Activated T-helper 9 cell treated with anti-CD3 and anti-CD28 coated beads, Interleukin-2, amount 50 U/mL, for 16 hours (primary cell): Measurements from ENCODE around the gene POMC.
"Not testable (repeated sequence)": the region's sequence is repeated elsewhere in the genome, so short reads cannot be mapped to it uniquely, and the experiment has no call there.

Experiments used
- DNase-seq: peaks from one replicate; pipeline ENCODE4 v3.0.0-alpha.2; 2020; ENCODE audit warnings: low read depth

The POMC gene

GRCh38 chr2:25132299-25132635, 36.1 kb downstream of the POMC start:
- DNase-seq, result no peak

GRCh38 chr2:25131567-25132298, 36.6 kb downstream of the POMC start:
- DNase-seq, result peak; percentile 8

DNA sequence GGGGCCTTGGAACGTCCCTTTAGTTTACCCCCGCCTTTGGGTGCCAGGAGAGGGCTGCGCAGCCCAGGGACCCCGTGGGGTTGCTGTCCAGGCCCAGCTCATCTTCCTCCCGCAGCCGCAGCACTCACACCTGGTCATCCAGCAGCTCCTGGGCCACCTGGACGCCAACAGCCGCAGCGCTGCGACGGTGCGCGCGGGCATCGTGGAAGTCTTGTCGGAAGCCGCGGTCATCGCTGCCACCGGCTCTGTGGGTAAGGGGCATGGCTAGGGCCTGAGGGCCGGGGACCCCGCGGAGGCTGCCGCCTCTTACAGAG, 37.2 kb downstream of the POMC start:
- no peak for DNase-seq

DNA sequence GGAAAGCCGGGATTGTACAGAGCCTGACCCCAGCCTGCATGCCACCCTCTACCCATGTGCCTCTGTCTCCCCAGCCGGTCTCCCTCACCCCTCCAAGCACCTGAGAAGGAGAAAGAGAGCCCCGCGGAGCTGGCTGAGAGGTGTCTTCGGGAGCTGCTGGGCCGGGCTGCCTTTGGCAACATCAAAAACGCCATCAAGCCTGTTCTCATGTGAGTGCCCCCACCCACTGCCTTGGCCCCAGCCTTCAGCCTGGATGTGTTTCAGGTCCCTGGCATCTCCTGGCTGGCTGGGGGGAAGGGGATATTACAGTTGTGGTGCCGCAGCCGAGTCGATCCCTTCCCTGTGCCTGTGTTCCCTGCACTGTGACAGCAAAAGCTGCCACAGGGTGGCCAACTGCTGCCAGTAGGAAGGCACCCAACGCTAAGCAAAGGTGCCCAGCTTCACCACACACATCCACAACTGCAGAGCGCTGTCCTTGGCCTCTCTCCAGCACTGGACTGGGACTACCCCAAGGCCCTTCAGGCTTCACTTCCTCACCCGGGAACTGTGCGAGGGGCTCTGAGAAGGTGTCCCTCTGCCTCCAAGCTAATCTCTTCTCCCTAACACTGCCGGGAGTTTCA, 38.4 kb downstream of the POMC start:
- DNase-seq, result no peak

DNA sequence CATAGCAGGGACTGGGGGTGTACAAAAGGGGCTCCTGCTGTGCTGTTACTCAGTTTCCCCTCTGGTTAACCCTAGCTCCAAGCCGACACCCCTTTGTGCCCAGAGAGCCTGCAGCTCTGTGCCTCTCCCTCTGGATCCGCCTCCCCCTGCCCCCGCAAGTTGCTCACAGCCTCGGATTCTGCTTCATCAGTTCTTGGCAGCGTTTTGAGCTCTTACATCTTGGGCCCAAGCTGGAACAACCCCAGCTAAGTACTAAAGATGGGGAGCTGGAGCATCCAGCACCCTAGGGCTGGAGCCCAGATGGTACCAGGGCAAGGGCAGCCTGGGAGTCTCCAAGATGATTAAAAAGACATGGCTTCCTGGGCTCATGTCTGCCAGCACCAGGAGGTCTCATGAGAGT, 40.7 kb downstream of the POMC start:
- no peak for DNase-seq

- not testable (repeated sequence) for DNase-seq
These were observed 41.3 kb downstream of the POMC start for GRCh38 chr2:25127071-25127470.

DNA sequence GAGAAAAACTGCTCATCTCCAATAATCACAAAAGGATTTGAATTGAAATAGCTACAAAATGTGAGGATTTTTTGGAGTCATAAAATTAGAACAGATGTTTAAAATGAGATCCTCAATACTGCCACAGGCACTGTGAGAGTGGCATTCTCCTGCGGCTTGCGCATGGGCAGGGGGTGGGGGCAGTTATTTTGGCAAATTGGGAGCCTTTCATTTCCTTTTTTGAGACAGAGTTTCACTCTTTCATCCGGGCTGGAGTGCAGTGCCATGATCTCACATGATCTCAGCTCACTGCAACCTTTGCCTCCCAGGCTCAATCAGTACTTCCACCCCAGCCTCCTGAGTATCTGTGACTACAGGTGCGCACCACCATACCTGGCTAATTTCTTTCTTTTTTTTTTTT, 42.4 kb downstream of the POMC start:
- no peak for DNase-seq

- DNase-seq, result no peak
These were observed 43.2 kb downstream of the POMC start for GRCh38 chr2:25125189-25125588.

DNA sequence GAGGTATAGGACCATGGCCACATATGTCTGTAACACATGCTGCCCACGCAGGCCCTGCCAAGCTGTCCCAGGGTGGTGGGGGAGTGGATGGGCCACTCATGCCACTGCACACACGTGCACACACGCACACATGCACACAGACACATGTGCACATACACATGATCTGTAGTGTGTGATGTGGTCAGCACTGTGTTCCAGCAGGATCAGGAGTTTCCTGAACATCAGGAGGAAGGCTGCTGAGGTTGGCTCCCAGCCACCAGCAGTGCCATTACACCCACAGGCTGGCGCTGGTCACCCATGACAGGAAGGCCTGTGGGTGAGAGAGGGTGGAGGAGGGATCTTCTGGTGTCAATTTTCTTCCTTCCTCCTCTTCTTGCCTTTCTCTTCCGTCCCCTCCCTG, 44.7 kb downstream of the POMC start:
- no peak for DNase-seq

DNA sequence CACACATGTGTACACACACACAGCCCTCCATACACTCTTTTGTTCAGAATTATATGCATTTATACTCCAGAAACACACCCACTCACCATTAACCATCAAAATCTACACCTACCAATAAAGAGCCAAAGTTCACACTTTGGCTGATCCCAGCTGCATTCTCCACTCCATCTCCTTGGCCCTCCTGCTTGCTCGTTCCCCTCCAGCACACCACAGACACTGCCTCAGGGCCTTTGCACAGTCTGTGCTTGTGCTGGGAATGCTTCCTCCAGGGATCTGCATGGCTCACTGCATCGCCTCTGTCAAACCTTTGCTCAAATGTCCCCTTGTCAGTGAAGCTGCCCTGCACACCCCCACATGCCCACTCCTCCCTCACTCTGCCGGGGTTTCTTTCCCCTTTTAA, 46.0 kb downstream of the POMC start:
- DNase-seq, result no peak

GRCh38 chr2:25119263-25119662, 49.1 kb downstream of the POMC start:
- no peak for DNase-seq

- DNase-seq, result no peak
These were observed 51.4 kb downstream of the POMC start for GRCh38 chr2:25116956-25117355.

- no peak for DNase-seq
These were observed 52.5 kb downstream of the POMC start for GRCh38 chr2:25115902-25116301.

GRCh38 chr2:25115249-25115883, 53.0 kb downstream of the POMC start:
- DNase-seq, result no peak

- no peak for DNase-seq
These were observed 56.3 kb downstream of the POMC start for GRCh38 chr2:25112113-25112512.
